ENCODE results near the gene ARHGAP29.

DNA sequence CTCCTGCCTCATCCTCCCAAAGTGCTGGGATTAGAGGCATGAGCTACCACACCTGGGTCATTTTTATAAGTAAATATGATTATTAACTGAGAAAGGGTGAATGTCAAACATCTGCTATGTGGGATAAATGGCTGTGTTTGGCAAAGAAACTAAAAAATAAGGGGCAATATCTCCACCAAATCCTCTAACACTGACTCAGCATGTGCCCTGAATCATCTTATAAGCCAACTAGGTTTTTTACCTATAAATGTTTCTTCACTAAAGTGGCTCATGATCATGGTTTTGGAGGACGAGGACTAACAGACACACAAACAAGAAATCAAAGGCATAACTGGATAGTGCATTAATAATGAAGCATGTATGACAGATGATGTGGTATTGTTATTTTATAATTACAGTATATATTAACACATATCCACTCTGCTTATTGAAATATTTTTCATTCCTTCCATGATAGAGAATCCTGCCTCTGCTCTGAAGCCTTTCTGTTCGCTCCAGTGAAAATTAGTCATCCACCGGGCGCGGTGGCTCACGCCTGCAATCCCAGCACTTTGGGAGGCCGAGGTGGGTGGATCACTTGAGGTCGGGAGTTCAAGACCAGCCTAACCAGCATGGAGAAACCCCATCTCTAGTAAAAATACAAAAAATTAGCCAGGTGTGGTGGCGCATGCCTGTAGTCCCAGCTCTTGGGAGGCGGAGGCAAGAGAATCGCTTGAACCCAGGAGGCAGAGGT is 11.7 kb upstream of the ARHGAP29 start:
- TF ChIP-seq, protein P1, sequence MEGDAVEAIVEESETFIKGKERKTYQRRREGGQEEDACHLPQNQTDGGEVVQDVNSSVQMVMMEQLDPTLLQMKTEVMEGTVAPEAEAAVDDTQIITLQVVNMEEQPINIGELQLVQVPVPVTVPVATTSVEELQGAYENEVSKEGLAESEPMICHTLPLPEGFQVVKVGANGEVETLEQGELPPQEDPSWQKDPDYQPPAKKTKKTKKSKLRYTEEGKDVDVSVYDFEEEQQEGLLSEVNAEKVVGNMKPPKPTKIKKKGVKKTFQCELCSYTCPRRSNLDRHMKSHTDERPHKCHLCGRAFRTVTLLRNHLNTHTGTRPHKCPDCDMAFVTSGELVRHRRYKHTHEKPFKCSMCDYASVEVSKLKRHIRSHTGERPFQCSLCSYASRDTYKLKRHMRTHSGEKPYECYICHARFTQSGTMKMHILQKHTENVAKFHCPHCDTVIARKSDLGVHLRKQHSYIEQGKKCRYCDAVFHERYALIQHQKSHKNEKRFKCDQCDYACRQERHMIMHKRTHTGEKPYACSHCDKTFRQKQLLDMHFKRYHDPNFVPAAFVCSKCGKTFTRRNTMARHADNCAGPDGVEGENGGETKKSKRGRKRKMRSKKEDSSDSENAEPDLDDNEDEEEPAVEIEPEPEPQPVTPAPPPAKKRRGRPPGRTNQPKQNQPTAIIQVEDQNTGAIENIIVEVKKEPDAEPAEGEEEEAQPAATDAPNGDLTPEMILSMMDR (conservative IDR thresholded peaks at IDR 0.05; ENCODE audit: low read depth in 2 of 2): no peak
- TF ChIP-seq CREB1 (CRISPR knock-in tag; IDR thresholded peaks at IDR 0.05; ENCODE audit: low read depth) (no peak), EZH2phosphoT487 (IDR thresholded peaks at IDR 0.05; ENCODE audit: unreplicated experiment) (no peak), EZH2 (IDR thresholded peaks at IDR 0.05; ENCODE audit: low read depth, unreplicated experiment) (no peak)

All from GM23338 (cell line).